Endothelial cell of umbilical vein (primary cell): Measurements from ENCODE around the gene CENPB. TPM values are rescaled to one million over a fixed set of nuclear protein-coding genes. Genes with fewer than 3 reads are reported as not detected.
A peak's percentile ranks its signal among the peaks of the same experiment; 100 is the strongest.

Experiments used
- BruUV-seq: library from RNA; stranded (reverse); fragments of 400-500 nt; replicated peaks from 2 replicates; lab custom pipeline; 2021; lab: Mats Ljungman, UMichigan
- CTCF ChIA-PET: fragments of 300-600, 350-600 bp; sonication (Branson Sonifier 250); formaldehyde crosslinking; loops from one replicate; lab custom pipeline; 2021; ENCODE audit warnings: antibody characterized with exemption, inconsistent platforms; lab: Charles Lee
- POLR2A ChIA-PET: fragments of 300-600, 350-600 bp; sonication (Branson Sonifier 250); formaldehyde crosslinking; loops from one replicate; lab custom pipeline; 2021; ENCODE audit warnings: antibody characterized with exemption, inconsistent platforms; lab: Charles Lee
- DNase-seq: peaks from one replicate; pipeline ENCODE4 v3.0.0-alpha.2; 2011; ENCODE audit warnings: low read depth, low spot score
- FAIRE-seq: peaks from 2 replicates; lab custom pipeline; 2011; peaks lifted over from hg19 to GRCh38; lab: Jason Lieb, UNC
- H2AFZ ChIP-seq: 2 replicates; pipeline ENCODE4 v1.6.0; 2012; ENCODE audit warnings: low read depth, low read length, control low read depth, inconsistent platforms
- H3K27ac ChIP-seq: 2 replicates; pipeline ENCODE4 v1.5.1; 2011; ENCODE audit warnings: low read depth, mild to moderate bottlenecking, control low read depth, low read length, moderate library complexity; ENCODE audit not compliant: insufficient read depth
- H3K27me3 ChIP-seq, 2 experiments: 2 replicates each; pipeline versions ENCODE4 v1.6.0 to v1.6.1; 2011; ENCODE audit warnings: low read length in 2 of 2, mixed read lengths in 1 of 2; ENCODE audit not compliant: control insufficient read depth in 2 of 2, insufficient read depth in 2 of 2
- H3K36me3 ChIP-seq, 2 experiments: 2 replicates in 1 of 2; 3 replicates in 1 of 2; pipeline ENCODE4 v1.5.1; 2011; ENCODE audit warnings: low read length in 2 of 2, mild to moderate bottlenecking in 1 of 2, moderate library complexity in 1 of 2; ENCODE audit not compliant: control insufficient read depth in 2 of 2, insufficient read depth in 2 of 2; ENCODE audit errors: extremely low read depth in 1 of 2
- H3K4me1 ChIP-seq: 3 replicates; pipeline ENCODE4 v1.5.1; 2011; ENCODE audit warnings: mild to moderate bottlenecking, low read length; ENCODE audit not compliant: control insufficient read depth, insufficient read depth; ENCODE audit errors: extremely low read depth
- H3K4me2 ChIP-seq: 2 replicates; pipeline ENCODE4 v1.6.1; 2011; ENCODE audit warnings: low read length, control low read depth, mixed read lengths; ENCODE audit not compliant: insufficient read depth
- H3K4me3 ChIP-seq, 3 experiments: fragments of 200-600 bp in 1 of 3; sonication (generic), shearing (Covaris generic) in 1 of 3; replicated peaks in 1 of 3; 2 replicates each; pipeline ENCODE4 v1.5.1; 2011 to 2016; ENCODE audit warnings: control low read depth in 3 of 3, low read length in 3 of 3, mild to moderate bottlenecking in 2 of 3, inconsistent platforms in 1 of 3, low read depth in 1 of 3, moderate library complexity in 1 of 3; ENCODE audit not compliant: insufficient read depth in 1 of 3
- H3K79me2 ChIP-seq: 2 replicates; pipeline ENCODE4 v1.6.0; 2012; ENCODE audit warnings: low read length, inconsistent platforms; ENCODE audit not compliant: control insufficient read depth, insufficient read depth
- H3K9ac ChIP-seq: replicated peaks from 2 replicates; pipeline ENCODE3; 2011; ENCODE audit warnings: low read length, control low read depth; ENCODE audit not compliant: insufficient read depth; ENCODE audit errors: extremely low read depth
- H3K9me1 ChIP-seq: replicated peaks from 3 replicates; pipeline ENCODE4 v1.6.0; 2011; ENCODE audit warnings: mild to moderate bottlenecking, low read length; ENCODE audit not compliant: control insufficient read depth, insufficient read depth; ENCODE audit errors: extremely low read depth
- H3K9me3 ChIP-seq: replicated peaks from 2 replicates; pipeline ENCODE4 v1.5.1; 2012; ENCODE audit warnings: low read length, inconsistent platforms; ENCODE audit not compliant: control insufficient read depth, insufficient read depth
- H4K20me1 ChIP-seq: replicated peaks from 2 replicates; pipeline ENCODE3; 2011; ENCODE audit warnings: mild to moderate bottlenecking, low read length; ENCODE audit not compliant: control insufficient read depth, insufficient read depth; ENCODE audit errors: extremely low read depth
- EZH2 ChIP-seq: IDR thresholded peaks from 2 replicates; pipeline ENCODE4 v1.6.1; 2012; ENCODE audit warnings: borderline replicate concordance, low read depth, mild to moderate bottlenecking, moderate library complexity, low read length, inconsistent platforms; ENCODE audit not compliant: severe bottlenecking
- FOS ChIP-seq: IDR thresholded peaks from 2 replicates; pipeline ENCODE4 v1.6.1; 2011; ENCODE audit warnings: mild to moderate bottlenecking, low read length, moderate library complexity, borderline replicate concordance; ENCODE audit not compliant: insufficient read depth
- GATA2 ChIP-seq: IDR thresholded peaks from 2 replicates; pipeline ENCODE4 v1.7.0; 2011; ENCODE audit warnings: low read depth, mild to moderate bottlenecking, moderate library complexity, mixed read lengths, low read length; ENCODE audit not compliant: insufficient read length, insufficient read depth
- JUN ChIP-seq: IDR thresholded peaks from 2 replicates; pipeline ENCODE4 v1.6.1; 2011; ENCODE audit warnings: borderline replicate concordance, low read depth; ENCODE audit not compliant: insufficient read length, insufficient read depth
- MYC ChIP-seq: IDR thresholded peaks from one replicate; pipeline ENCODE4 v1.6.1; 2011; ENCODE audit warnings: mild to moderate bottlenecking, low read depth, low read length
- POLR2A ChIP-seq: IDR thresholded peaks from 2 replicates; pipeline ENCODE4 v1.6.1; 2012; ENCODE audit warnings: low read depth, mild to moderate bottlenecking, control low read depth, low read length
- POLR2AphosphoS5 ChIP-seq: IDR thresholded peaks from 2 replicates; pipeline ENCODE4 v1.6.1; 2012; ENCODE audit warnings: low read depth, mild to moderate bottlenecking, control low read depth, low read length, moderate library complexity; ENCODE audit not compliant: insufficient read depth
- dilution Hi-C: fragments of 300-500 bp; cut with MboI; formaldehyde crosslinking; loops from one replicate; pipeline ENCODE4 v1.15.0; 2019; ENCODE audit warnings: low sequenced_read_pairs; ENCODE audit not compliant: extremely low pct_ligation_motif_present
- intact Hi-C: fragments of 100-400 bp; cut with micrococcal nuclease; formaldehyde crosslinking; loops from one replicate; pipeline ENCODE4 v1.10.0; 2022
- polyA plus RNA-seq, 4 experiments: library from polyadenylated mRNA; depleted of rRNA in 3 of 4; stranded (reverse) in 3 of 4; unstranded in 1 of 4; fragments of >200 nt; gene quantifications; 2 replicates each; pipeline versions ENCODE4 v1.2.1 to v1.2.3, GENCODE V29; 2011 to 2012; ENCODE audit warnings: missing spikeins in 1 of 4
- total RNA-seq: library from RNA; stranded (reverse); gene quantifications from 2 replicates; pipeline ENCODE4 v1.2.3, GENCODE V29; 2021
- TF ChIP-seq, protein P1 (sequence below), 2 donors: IDR thresholded peaks; 1 replicate in 1 of 2; 2 replicates in 1 of 2; pipeline ENCODE4 v1.5.1; 2011; ENCODE audit warnings: low read length in 2 of 2, mild to moderate bottlenecking in 2 of 2, moderate library complexity in 2 of 2, control low read depth in 1 of 2, inconsistent platforms in 1 of 2, low read depth in 1 of 2; ENCODE audit not compliant: insufficient read depth in 1 of 2; ENCODE audit errors: extremely low read depth in 1 of 2
- TF ChIP-seq, protein P2 (sequence below): IDR thresholded peaks from 2 replicates; pipeline ENCODE4 v1.6.1; 2011; ENCODE audit not compliant: insufficient read depth, insufficient read length

CENPB gene
- total and polyA plus RNA-seq, 2 donors (not counting 3 experiments of a cell fraction or from before 2014, with no cell fraction given) = 30.4 to 90.3 TPM

DNA sequence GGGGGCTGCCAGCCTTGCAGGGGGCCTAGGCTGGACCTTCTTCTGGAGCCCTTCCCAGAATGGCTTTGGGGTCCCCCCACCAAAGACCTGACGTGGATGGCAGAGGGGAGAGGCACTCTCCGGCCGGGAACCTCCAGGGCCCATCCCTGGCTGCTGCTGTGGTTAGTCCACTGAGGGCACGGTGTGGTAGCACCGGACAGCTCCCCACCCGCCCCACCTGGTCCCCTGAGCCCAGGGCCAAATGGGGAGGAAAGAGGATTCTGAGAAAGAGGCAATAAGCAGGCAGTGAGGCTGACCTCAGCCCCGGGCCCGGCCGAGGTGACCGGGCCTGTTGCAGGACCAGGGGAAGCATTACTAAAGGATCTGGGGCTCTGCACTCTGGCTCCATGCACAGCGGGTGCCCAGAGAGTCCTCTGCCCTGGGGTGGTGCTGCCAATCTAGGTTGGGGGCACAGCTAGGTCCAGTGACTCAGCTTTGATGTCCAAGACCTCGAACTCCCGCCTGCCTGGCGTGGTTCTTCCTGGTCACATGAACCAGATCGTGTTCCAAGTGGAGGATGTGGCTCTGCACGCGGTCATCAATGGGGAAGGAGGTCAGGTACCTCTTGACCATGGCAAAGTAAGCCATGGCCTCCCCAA lies 2.2 kb downstream of the CENPB start:
- intact Hi-C loops = no loop called here
- no peak overlapping the region for H3K4me3 ChIP-seq
- no peak for TF ChIP-seq JUN
- peak; percentile 13 for TF ChIP-seq POLR2A
- H2AFZ ChIP-seq = no peak overlapping the region
- peaks cover 22% of the 10 kb centered on the region for H3K4me1 ChIP-seq
- peak; percentile 18 for FAIRE-seq
- no peak for DNase-seq
- H3K27ac ChIP-seq = no peak overlapping the region
- CTCF ChIA-PET = interaction anchor here (7.6 kb wide), 1 partner anchor 35 kb away, joined by 214 read pairs; the partner anchor contains the start of gene AP5S1
- peaks cover 2 to 6% of the 10 kb centered on the region in 2 experiments for H3K27me3 ChIP-seq
- H3K9me1 ChIP-seq = no peaks in the 10 kb centered on the region
- H3K4me2 ChIP-seq = peak overlapping the region; percentile 5
- POLR2A ChIA-PET = no interaction called here
- H3K36me3 ChIP-seq = peaks cover 0 to 5% of the 10 kb centered on the region in 2 experiments
- BruUV-seq = no TSS peak
- dilution Hi-C loops = no loop called here
- peaks cover 31% of the 10 kb centered on the region for H3K79me2 ChIP-seq
- no peak overlapping the region for H3K9ac ChIP-seq
- H4K20me1 ChIP-seq = no peaks in the 10 kb centered on the region
- no peaks in the 10 kb centered on the region for H3K9me3 ChIP-seq

DNA sequence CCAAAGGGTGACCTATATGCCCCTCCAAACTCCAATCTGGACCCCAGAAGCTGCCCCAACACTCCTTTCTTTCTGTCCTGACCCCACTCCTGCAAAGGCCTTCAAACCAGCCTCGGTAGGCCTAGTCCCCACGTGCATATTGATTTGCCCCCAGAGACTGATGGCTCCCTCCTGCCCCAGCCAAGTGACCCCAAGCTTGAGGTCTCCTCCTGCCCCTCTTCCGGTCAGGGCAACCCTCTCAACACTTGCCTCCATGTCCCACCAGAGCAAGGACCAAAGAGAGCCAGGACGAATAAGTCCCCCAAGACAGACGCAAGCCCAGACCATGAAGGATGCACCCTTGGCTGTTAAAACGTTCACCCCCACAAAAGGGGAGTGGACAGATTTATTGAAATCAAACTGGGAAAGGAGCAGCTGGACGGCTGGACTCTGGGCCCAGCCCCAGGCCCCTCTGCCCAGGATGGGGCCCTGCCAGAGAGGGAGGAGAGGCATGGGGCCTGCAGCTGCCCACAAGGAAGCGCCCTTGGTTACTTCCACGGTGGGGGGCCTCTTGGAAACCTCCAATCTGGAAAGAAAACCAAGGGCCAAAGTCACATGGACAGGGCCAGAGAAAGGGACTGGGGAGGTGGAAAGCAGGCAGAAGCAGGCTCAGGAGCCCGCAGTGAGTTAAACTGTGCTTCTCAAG lies 2.9 kb downstream of the CENPB start:
- no peak overlapping the region for H3K9ac ChIP-seq
- H4K20me1 ChIP-seq = no peaks in the 10 kb centered on the region
- H3K4me2 ChIP-seq = no peak overlapping the region
- H3K9me3 ChIP-seq = no peaks in the 10 kb centered on the region
- BruUV-seq = no TSS peak
- intact Hi-C loops = no loop called here
- no peak overlapping the region for H3K27ac ChIP-seq
- ChIA-PET POLR2A (no interaction called here), CTCF (interaction anchor here (7.6 kb wide), 1 partner anchor 35 kb away, joined by 214 read pairs; the partner anchor contains the start of gene AP5S1)
- H3K9me1 ChIP-seq = no peaks in the 10 kb centered on the region
- H2AFZ ChIP-seq = no peak overlapping the region
- H3K79me2 ChIP-seq = peaks cover 31% of the 10 kb centered on the region
- H3K27me3 ChIP-seq = peaks cover 5 to 12% of the 10 kb centered on the region in 2 experiments
- H3K4me1 ChIP-seq = peaks cover 22% of the 10 kb centered on the region
- dilution Hi-C loops = no loop called here
- TF ChIP-seq POLR2A (no peak), EZH2 (no peak), GATA2 (no peak), JUN (no peak), MYC (no peak), POLR2AphosphoS5 (no peak), FOS (no peak)
- TF ChIP-seq, protein P1, sequence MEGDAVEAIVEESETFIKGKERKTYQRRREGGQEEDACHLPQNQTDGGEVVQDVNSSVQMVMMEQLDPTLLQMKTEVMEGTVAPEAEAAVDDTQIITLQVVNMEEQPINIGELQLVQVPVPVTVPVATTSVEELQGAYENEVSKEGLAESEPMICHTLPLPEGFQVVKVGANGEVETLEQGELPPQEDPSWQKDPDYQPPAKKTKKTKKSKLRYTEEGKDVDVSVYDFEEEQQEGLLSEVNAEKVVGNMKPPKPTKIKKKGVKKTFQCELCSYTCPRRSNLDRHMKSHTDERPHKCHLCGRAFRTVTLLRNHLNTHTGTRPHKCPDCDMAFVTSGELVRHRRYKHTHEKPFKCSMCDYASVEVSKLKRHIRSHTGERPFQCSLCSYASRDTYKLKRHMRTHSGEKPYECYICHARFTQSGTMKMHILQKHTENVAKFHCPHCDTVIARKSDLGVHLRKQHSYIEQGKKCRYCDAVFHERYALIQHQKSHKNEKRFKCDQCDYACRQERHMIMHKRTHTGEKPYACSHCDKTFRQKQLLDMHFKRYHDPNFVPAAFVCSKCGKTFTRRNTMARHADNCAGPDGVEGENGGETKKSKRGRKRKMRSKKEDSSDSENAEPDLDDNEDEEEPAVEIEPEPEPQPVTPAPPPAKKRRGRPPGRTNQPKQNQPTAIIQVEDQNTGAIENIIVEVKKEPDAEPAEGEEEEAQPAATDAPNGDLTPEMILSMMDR (IDR thresholded peaks at IDR 0.05; ENCODE audit: extremely low read depth in 1 of 2, insufficient read depth in 1 of 2, low read depth in 1 of 2, low read length in 2 of 2) = no peak
- TF ChIP-seq, protein P2, sequence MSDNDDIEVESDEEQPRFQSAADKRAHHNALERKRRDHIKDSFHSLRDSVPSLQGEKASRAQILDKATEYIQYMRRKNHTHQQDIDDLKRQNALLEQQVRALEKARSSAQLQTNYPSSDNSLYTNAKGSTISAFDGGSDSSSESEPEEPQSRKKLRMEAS = no peak
- FAIRE-seq (no peak), DNase-seq (no peak)
- peaks cover 0 to 5% of the 10 kb centered on the region in 2 experiments for H3K36me3 ChIP-seq
- no peak overlapping the region for H3K4me3 ChIP-seq
